Stimulated activated naive CD8-positive, alpha-beta T cell treated with anti-CD3 and anti-CD28 coated beads, Interleukin-15, amount 100 ng/mL, for 72 hours (primary cell): ENCODE measurements around the gene LSM14A.
A peak's percentile ranks its signal among the peaks of the same experiment; 100 is the strongest.
"Not testable (repeated sequence)": the region's sequence is repeated elsewhere in the genome, so short reads cannot be mapped to it uniquely, and the experiment has no call there.

Experiments
- ATAC-seq: fragments of 150-1000 bp; cut with Tn5 transposase; 2 replicates; pipeline ENCODE4 v1.10.0; 2021; ENCODE audit warnings: mild to moderate bottlenecking, moderate library complexity
- DNase-seq, 2 donors: peaks; one replicate each; pipeline ENCODE4 v3.0.0; 2021 to 2022
- H3K27ac Mint-ChIP-seq, 2 donors: one replicate each; pipeline ENCODE4 v1.8.0; 2022; ENCODE audit warnings: mild to moderate bottlenecking in 2 of 2, mixed read lengths in 2 of 2, moderate library complexity in 2 of 2
- H3K27me3 Mint-ChIP-seq: one replicate; pipeline ENCODE4 v1.8.0; 2022; ENCODE audit warnings: mixed read lengths
- H3K4me1 Mint-ChIP-seq: one replicate; pipeline ENCODE4 v1.8.0; 2022; ENCODE audit warnings: mild to moderate bottlenecking, mixed read lengths
- H3K4me3 Mint-ChIP-seq, 2 donors: one replicate each; pipeline ENCODE4 v1.8.0; 2022; ENCODE audit warnings: mild to moderate bottlenecking in 2 of 2, mixed read lengths in 2 of 2, moderate library complexity in 1 of 2
- H3K9me3 Mint-ChIP-seq, 2 donors: one replicate each; pipeline ENCODE4 v1.8.0; 2022; ENCODE audit warnings: mixed read lengths in 2 of 2

The LSM14A gene

DNA sequence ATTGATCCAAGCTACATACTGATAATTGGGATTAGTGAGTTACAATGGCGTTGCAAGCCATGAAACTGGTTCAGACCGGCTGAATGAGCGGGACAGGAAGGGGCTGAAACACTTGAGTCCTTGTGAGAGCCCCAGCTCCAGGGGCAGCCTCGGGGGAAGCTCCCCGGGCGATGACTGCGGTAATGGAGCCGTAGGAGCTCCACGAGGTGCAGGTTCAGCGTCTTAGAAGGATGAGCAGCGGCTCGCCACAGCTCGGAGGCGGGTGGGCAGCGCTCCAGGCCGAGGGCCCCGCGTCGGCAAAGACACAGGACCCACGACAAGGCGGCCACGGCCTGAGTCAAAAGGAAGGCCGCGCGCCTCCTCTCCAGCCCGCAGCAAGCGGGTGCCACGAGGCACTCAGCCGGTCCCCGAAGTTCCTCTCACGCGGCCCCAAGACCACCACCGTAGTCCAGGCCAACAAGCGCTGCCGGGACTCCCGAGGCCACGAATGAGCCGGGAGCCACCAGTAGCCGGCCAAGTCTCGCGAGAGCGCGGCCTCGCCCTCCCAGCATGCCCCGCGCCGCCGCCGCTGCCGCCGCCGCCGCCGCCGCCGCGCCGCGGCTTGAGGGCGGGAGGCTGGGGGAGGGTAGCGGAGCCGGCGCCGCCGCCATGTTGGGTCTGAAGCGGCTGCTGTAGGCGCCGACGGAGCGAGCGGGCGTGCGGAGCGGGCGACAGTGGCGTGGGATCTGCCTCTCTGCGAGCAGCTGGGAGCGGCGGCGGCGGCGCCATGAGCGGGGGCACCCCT lies at the start of gene LSM14A:
Gene LSM14A, plus strand, starts transcription at position 628 of the 784 bp plus-strand sequence. Its CDS starts 139 bp downstream, at position 767.
- Mint-ChIP-seq H3K4me1 (peaks cover 46% of the 10 kb centered on the region), H3K4me3 (peak within 1 kb of the TSS; percentile 91 to 93)
- DNase-seq = peak; percentile 92 to 94

DNA sequence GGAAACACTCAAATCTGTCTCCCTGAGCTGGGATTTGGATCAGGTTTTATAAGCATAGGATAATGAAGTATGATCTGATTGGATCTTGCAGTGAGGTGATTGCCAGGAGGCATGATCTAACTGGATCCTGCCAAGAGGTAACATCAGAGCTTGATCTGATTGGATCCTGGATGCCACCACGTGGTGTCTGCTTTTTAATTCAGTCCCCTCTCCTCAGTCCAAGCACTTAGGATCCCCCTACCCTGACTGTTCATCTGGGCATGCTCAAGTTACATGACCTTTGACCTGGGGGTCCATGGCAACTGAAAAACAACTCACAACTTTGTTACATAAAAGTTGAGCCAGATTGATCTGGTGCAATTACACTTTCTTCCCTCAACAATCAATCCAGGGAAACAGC lies 47.5 kb upstream of the LSM14A start:
- Mint-ChIP-seq H3K27me3 (no peaks in the 10 kb centered on the region), H3K4me3 (no peak overlapping the region)

More for the DNA sequence above, at the start of gene LSM14A:
- peak; percentile 81 for ATAC-seq
- Mint-ChIP-seq H3K9me3 (no peaks in the 10 kb centered on the region), H3K27me3 (no peaks in the 10 kb centered on the region), H3K27ac (peak within 1 kb of the TSS; percentile 98 to 100)

DNA sequence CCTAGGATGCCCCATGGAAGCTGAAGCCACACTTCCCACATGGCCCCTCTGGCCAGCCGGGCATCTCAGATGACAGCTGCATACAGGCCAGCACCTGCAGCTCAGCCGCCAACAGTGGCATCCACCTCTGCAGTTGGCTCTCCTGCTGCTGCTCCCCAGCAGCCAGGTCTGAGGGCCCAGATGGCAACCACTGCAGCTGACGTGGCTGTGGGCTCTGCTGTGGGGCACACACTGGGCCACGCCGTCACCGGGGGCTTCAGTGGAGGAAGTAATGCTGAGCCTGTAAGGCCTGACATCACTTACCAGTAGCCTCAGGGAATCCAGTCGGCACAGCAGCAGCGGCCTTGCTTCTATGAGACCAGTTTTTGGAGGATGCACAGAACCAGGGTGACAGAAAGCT lies 45.3 kb upstream of the LSM14A start:
- H3K9me3 Mint-ChIP-seq = no peaks in the 10 kb centered on the region
- no peaks in the 10 kb centered on the region for H3K4me1 Mint-ChIP-seq
- no peak for ATAC-seq
- H3K27me3 Mint-ChIP-seq = no peaks in the 10 kb centered on the region
- DNase-seq = no peak
- H3K27ac Mint-ChIP-seq = no peak overlapping the region
- H3K4me3 Mint-ChIP-seq = no peak overlapping the region

More for the DNA sequence above, 47.5 kb upstream of the LSM14A start:
- H3K9me3 Mint-ChIP-seq = no peaks in the 10 kb centered on the region
- H3K27ac Mint-ChIP-seq = no peak overlapping the region
- peaks cover 4% of the 10 kb centered on the region for H3K4me1 Mint-ChIP-seq
- DNase-seq = no peak
- ATAC-seq = no peak

DNA sequence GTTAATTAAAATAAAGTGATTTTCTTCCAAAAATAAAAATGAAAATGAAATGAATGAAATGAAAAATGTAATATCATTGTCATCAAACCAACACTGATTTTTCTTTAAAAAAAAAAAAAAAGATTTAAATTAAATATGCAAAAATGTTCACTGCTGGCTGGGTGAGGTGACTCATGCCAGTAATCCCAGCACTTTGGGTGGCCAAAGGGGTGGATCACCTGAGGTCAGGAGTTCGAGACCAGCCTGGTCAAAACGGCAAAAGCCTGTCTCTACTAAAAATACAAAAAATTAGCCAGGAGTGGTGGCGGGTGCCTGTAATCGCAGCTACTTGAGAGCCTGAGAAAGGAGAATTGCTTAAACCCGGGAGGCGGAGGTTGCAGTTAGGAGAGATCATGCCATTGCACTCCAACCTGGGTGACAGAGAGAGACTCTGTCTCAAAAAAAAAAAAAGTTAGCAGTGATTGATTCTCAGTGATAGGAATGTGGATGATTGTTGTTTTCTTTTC lies 44.6 kb upstream of the LSM14A start:
- ATAC-seq (no peak), DNase-seq (no peak)
- no peaks in the 10 kb centered on the region for H3K4me1 Mint-ChIP-seq
- no peaks in the 10 kb centered on the region for H3K27me3 Mint-ChIP-seq
- H3K4me3 Mint-ChIP-seq = no peak overlapping the region
- no peaks in the 10 kb centered on the region for H3K9me3 Mint-ChIP-seq
- no peak overlapping the region for H3K27ac Mint-ChIP-seq

DNA sequence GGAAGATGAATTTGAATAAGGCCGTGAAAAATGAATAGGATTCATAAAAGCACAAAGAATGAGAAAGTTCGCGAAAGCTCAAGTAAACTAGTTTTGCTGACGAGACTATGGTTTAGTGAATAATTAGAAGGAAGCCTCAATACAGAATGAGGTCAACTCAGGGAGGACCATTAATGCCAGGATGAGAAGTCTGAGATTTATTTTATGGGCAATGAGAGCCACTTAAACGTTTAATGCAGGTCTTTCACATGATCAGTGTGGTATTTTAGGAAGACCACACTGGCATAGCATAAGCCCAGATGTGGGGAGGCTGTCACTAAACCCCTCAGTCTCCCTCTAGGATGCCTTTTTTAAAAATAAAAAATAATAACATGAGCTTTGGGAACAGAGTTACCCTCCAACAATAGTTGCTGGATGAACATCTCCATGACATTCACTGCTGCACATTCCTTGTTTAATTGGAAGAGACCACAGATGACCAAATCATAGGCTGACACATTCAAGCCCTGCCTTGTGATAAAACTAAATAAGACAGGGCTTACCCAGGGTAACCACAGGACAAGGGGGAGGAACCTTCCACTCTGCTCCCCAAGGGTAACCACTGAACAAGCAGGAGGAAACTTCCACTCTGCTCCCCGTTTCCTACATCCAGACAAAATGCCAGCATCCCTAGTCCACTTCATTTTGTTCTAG lies 43.6 kb upstream of the LSM14A start:
- Mint-ChIP-seq H3K9me3 (no peaks in the 10 kb centered on the region), H3K27ac (no peak overlapping the region), H3K4me3 (no peak overlapping the region), H3K4me1 (no peaks in the 10 kb centered on the region), H3K27me3 (no peaks in the 10 kb centered on the region)
- DNase-seq = no peak
- no peak for ATAC-seq

DNA sequence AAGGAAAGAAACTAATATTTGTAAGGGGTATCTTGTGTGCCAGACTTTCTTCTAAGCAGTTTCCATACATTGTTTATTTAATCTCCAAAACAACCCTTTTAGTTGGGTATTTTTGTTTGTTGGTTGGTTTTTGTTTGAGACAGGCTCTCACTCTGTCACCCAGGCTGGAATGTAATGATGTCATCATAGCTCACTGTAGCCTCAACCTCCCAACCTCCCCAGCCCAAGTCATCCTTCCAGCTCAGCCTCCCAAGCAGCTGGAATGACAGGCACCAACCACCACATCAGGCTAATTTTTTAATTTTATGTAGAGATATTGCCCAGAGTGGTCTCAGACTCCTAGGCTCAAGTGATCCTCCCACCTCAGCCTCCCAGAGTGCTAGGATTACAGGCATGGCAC lies 41.2 kb upstream of the LSM14A start:
- ATAC-seq (no peak), DNase-seq (no peak)
- Mint-ChIP-seq H3K4me3 (no peak overlapping the region), H3K4me1 (peaks cover 11% of the 10 kb centered on the region), H3K27me3 (no peaks in the 10 kb centered on the region), H3K27ac (no peak overlapping the region), H3K9me3 (no peaks in the 10 kb centered on the region)

DNA sequence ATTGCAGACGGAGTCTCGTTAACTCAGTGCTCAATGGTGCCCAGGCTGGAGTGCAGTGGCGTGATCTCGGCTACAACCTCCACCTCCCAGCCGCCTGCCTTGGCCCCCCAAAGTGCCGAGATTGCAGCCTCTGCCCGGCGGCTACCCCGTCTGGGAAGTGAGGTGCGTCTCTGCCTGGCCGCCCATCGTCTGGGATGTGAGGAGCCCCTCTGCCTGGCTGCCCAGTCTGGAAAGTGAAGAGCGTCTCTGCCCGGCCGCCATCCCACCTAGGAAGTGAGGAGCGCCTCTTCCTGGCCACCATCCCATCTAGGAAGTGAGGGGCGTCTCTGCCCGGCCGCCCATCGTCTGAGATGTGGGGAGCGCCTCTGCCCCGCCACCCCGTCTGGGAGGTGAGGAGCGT lies 40.2 kb upstream of the LSM14A start:
- H3K9me3 Mint-ChIP-seq, ATAC-seq, H3K27ac Mint-ChIP-seq, H3K4me3 Mint-ChIP-seq, H3K27me3 Mint-ChIP-seq, DNase-seq: not testable (repeated sequence)
- peaks cover 11% of the 10 kb centered on the region for H3K4me1 Mint-ChIP-seq

DNA sequence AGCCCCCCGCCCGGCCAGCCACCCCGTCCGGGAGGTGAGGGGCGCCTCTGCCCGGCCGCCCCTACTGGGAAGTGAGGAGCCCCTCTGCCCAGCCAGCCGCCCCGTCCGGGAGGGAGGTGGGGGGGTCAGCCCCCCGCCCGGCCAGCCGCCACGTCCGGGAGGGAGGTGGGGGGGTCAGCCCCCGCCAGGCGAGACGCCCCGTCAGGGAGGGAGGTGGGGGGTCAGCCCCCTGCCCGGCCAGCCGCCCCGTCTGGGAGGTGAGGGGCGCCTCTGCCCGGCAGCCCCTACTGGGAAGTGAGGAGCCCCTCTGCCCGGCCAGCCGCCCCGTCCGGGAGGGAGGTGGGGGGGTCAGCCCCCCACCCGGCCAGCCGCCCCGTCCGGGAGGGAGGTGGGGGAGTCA lies 39.6 kb upstream of the LSM14A start:
- H3K27me3 Mint-ChIP-seq, H3K4me3 Mint-ChIP-seq, H3K9me3 Mint-ChIP-seq, DNase-seq, ATAC-seq, H3K27ac Mint-ChIP-seq: not testable (repeated sequence)
- peaks cover 11% of the 10 kb centered on the region for H3K4me1 Mint-ChIP-seq

DNA sequence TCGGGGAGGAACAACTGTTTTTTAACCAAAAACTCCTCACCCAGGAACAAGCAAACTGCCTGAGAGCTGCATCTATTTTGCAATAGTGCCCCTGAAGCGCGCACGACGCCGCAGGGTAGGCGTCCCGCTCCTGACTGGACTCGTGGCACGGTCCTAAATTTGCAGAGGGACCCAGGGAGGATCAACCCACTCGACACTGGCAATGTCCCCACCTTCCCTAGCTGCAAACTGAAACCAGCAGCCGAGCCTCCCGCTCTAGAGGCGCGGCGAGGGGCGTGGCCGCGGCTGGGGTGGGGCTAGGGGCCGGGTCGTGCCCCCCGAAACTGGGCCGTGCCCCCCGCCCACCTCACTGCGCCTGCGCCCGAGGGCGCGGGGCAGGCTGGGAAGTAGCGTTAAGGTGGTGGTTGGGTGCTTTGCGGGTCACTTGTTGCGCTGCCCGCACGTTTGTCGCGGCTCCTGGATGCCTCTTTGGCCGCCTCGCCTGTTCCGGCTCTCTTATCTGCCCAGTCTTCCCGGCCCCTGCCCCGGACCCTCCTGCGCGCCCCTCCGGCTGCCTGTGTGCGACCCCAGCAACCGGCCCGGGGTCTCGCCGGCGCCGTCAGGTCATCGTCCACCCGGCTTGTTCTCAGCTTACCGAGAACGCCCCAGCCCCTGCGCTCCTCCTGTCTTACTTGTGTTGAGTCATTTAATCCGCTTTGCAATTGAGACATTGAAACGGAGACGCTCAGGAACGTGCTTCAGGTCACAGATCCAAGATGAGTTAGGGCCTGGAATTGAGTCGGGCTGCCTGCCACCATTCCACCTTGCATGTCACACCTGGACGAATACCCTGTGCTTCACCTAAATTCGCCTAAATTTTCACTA lies 37.9 kb upstream of the LSM14A start:
- peak; percentile 98 for ATAC-seq
- DNase-seq = peak; percentile 93
- peaks cover 11% of the 10 kb centered on the region for H3K4me1 Mint-ChIP-seq
- no peaks in the 10 kb centered on the region for H3K27me3 Mint-ChIP-seq
- H3K4me3 Mint-ChIP-seq = peak overlapping the region; percentile 94 to 95
- H3K27ac Mint-ChIP-seq = peak overlapping the region; percentile 98
- H3K9me3 Mint-ChIP-seq = no peaks in the 10 kb centered on the region

DNA sequence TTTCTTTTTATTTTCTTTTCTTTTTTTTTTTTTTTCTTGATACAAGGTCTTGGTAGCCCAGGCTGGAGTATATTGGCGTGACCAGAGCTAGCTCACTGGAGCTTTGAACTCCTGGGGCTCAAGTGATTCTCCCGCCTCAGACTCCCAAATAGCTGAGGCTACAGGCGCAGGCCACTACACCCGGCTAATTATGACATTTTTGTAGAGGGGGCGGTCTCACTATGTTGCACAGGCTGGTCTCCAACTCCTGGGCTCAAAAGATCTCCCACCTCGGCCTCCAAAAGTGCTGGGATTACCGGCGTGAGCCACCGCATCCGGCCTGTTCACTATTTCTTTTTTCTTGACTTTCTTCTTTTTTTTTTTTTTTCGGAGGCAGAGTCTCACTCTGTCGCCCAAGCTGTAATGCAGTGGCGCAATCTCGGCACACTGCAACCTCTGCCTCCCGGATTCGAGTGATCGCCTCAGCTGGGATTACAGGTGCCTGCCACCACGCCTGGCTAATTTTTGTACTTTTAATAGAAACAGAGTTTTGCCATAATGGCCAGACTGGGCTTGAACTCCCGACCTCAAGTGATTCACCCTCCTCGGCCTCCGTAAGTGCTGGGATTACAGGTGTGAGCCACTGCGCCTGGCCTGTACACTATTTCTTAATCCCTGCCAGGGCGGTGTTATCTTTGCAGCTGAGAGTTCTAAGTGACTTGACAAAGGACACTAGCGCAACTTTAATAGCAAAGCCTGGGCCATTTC lies 37.1 kb upstream of the LSM14A start:
- no peak for DNase-seq
- Mint-ChIP-seq H3K9me3 (no peaks in the 10 kb centered on the region), H3K4me3 (peak overlapping the region; percentile 94 to 95), H3K4me1 (peaks cover 11% of the 10 kb centered on the region), H3K27me3 (no peaks in the 10 kb centered on the region), H3K27ac (peak overlapping the region; percentile 98)
- ATAC-seq = no peak

DNA sequence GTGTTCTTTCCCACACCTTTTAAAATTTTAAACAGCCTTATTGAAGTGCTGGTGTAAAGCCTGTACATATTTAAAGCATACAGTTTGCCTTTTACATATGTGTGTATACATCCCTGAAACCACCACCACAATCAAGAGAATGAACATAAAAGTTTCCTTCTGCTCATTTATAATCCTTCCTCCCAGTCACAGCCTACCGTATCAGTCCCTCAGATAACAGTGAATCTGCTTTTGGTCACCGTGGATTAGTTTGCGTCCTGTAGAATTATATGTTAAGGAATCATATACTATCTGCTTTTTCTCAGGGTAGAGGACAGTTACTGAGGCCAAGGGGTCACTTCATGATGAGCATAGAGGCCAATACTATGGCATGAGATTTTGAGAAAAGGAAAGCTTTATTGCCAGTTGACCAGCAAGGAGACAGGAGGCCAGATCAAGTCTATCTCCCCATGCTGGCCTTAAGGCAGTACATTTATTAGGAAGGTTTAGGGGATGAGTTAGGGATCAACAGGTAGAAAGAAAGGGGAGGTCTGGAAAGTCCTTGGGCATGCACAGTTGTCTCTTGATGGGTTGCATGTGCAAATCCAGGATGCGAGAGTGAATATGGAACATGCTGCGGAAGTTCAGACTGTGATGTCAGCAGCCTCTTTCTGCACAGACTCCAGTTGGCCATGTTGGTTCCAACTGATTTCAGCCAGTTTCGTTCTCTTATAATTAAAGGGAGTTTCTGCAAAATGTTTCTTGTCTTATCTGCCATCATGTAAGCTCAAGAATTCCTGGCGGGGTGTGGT lies 36.3 kb upstream of the LSM14A start:
- H3K27ac Mint-ChIP-seq = no peak overlapping the region
- H3K27me3 Mint-ChIP-seq = no peaks in the 10 kb centered on the region

DNA sequence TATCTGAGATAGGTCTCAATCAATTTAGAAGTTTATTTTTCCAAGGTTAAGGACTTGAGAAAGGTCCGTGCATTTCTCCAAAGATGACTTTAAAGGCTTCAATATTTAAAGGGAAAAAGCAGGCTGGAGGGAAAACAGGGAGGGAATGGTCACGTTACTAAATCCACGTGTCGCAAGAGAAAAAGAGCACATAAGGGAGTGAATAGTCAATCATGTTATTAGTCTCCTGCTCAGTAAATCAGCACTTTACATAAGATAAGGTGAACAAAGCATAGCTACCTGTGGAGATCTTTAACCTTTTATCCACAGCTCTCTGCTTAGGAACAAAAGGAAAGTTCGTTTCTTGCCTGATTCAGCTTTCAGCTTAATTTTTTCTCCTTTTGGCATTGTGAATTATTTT lies 31.3 kb upstream of the LSM14A start:
- no peaks in the 10 kb centered on the region for H3K4me1 Mint-ChIP-seq
- no peaks in the 10 kb centered on the region for H3K9me3 Mint-ChIP-seq
- no peaks in the 10 kb centered on the region for H3K27me3 Mint-ChIP-seq
- no peak overlapping the region for H3K4me3 Mint-ChIP-seq
- ATAC-seq (no peak), DNase-seq (no peak)
- no peak overlapping the region for H3K27ac Mint-ChIP-seq

More for the DNA sequence above, 36.3 kb upstream of the LSM14A start:
- Mint-ChIP-seq H3K4me1 (peaks cover 11% of the 10 kb centered on the region), H3K4me3 (peak overlapping the region; percentile 94 to 95), H3K9me3 (no peaks in the 10 kb centered on the region)
- ATAC-seq (no peak), DNase-seq (no peak)

DNA sequence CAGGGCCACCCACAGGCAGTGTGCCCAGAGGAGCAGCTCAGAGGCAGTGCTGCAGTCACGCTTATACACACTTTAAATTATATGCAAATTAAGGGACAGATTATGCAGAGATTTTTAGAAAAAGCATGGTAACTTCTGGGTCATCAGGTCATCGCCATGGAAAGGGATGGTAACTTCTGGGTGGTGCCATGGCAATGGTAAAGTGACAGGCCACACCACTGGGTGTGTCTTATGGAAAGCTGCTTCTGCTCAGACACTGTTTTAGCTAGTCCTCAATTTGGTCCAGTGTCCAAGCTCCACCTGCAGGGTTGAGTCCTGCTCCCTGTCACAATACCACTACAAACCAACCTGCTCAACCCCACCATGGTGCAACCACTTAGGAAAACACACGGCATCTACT lies 29.9 kb upstream of the LSM14A start:
- no peaks in the 10 kb centered on the region for H3K4me1 Mint-ChIP-seq
- no peaks in the 10 kb centered on the region for H3K9me3 Mint-ChIP-seq
- H3K27ac Mint-ChIP-seq = no peak overlapping the region
- DNase-seq (no peak), ATAC-seq (no peak)
- H3K4me3 Mint-ChIP-seq = no peak overlapping the region
- H3K27me3 Mint-ChIP-seq = no peaks in the 10 kb centered on the region

DNA sequence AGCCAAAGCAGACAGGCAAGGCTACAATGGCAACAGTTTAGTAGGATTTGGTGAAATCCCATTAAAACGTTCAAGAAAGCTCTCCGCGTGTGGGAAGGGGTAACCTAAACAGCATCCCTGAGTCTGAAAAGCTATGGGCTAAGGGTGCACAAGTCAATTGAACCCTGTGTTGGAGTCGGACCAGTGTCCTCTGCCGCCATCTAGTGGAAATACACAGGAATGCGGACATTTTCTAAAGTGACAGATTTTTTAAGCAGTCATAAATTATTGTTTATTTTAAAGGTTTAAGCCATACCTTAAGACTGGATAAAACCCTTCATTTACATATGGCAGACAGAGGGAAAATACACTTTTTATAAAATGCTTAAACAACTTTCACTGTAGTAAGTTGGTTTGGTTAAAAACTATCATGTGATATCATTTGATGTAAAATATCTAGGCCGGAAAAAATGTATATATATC lies 26.5 kb upstream of the LSM14A start:
- H3K27ac Mint-ChIP-seq = peak overlapping the region in 1 of 2 donors; percentile 37
- H3K4me3 Mint-ChIP-seq = no peak overlapping the region
- H3K27me3 Mint-ChIP-seq = no peaks in the 10 kb centered on the region
- DNase-seq (peak; percentile 47 to 52), ATAC-seq (peak; percentile 71)
- H3K4me1 Mint-ChIP-seq = no peaks in the 10 kb centered on the region
- no peaks in the 10 kb centered on the region for H3K9me3 Mint-ChIP-seq
